A172 (cell line): ENCODE data around the gene SLC10A7. TPM values are rescaled to one million over a fixed set of nuclear protein-coding genes. Genes with fewer than 3 reads are reported as not detected.

Source experiments
- DNase-seq: peaks from one replicate; pipeline ENCODE4 v3.0.0-alpha.2; 2015; ENCODE audit warnings: low spot score
- total RNA-seq: library from RNA; depleted of rRNA; stranded (reverse); fragments of >200 nt; shearing (Covaris generic); gene quantifications from 2 replicates; pipeline ENCODE4 v1.2.3, GENCODE V29; 2014; rRNA removed

The SLC10A7 gene
- 5.7 and 6.7 TPM in 2 replicates for total RNA-seq

GRCh38 chr4:146521541-146522097, at the start of gene SLC10A7:
SLC10A7 (minus strand) TSS chr4:146521940; CDS start chr4:146521717, 223 bp downstream.
- peak; percentile 70 for DNase-seq

GRCh38 chr4:146567396-146567795, 45.7 kb upstream of the SLC10A7 start:
- peak; percentile 25 for DNase-seq

GRCh38 chr4:146564492-146564891, 42.8 kb upstream of the SLC10A7 start:
- DNase-seq = no peak

- no peak for DNase-seq
Measured at GRCh38 chr4:146550161-146550560, 28.4 kb upstream of the SLC10A7 start.

- DNase-seq = no peak
Measured at GRCh38 chr4:146548443-146548842, 26.7 kb upstream of the SLC10A7 start.

- peak; percentile 44 for DNase-seq
Measured at GRCh38 chr4:146545102-146545501, 23.4 kb upstream of the SLC10A7 start.

GRCh38 chr4:146534178-146534577, 12.4 kb upstream of the SLC10A7 start:
- no peak for DNase-seq

- DNase-seq = no peak
Measured at GRCh38 chr4:146525754-146526153, 4.0 kb upstream of the SLC10A7 start.

GRCh38 chr4:146524663-146525062, 2.9 kb upstream of the SLC10A7 start:
- no peak for DNase-seq

- peak; percentile 2 for DNase-seq
Measured at GRCh38 chr4:146522869-146523205, 1.1 kb upstream of the SLC10A7 start.

GRCh38 chr4:146522098-146522868, 543 bp upstream of the SLC10A7 start:
- peak; percentile 70 for DNase-seq

- peak; percentile 40 for DNase-seq
Measured at GRCh38 chr4:146520896-146521540, 722 bp downstream of the SLC10A7 start.

GRCh38 chr4:146514651-146515357, 6.9 kb downstream of the SLC10A7 start:
- DNase-seq = no peak

GRCh38 chr4:146513548-146513947, 8.2 kb downstream of the SLC10A7 start:
- no peak for DNase-seq

GRCh38 chr4:146511381-146511780, 10.4 kb downstream of the SLC10A7 start:
- DNase-seq = no peak

GRCh38 chr4:146510942-146511341, 10.8 kb downstream of the SLC10A7 start:
- no peak for DNase-seq

- DNase-seq = no peak
Measured at GRCh38 chr4:146508229-146508939, 13.4 kb downstream of the SLC10A7 start.

GRCh38 chr4:146507632-146508031, 14.1 kb downstream of the SLC10A7 start:
- DNase-seq = no peak

GRCh38 chr4:146506272-146506671, 15.5 kb downstream of the SLC10A7 start:
- no peak for DNase-seq

GRCh38 chr4:146500216-146500615, 21.5 kb downstream of the SLC10A7 start:
- DNase-seq = no peak

GRCh38 chr4:146498291-146498690, 23.4 kb downstream of the SLC10A7 start:
- no peak for DNase-seq

GRCh38 chr4:146495269-146495668, 26.5 kb downstream of the SLC10A7 start:
- peak; percentile 11 for DNase-seq
